Nephron (organoid): ENCODE data around the gene PRRC2A.

Experiments
- H3K27ac Mint-ChIP-seq, 3 experiments: 2 replicates each; pipeline ENCODE4 v1.8.0; 2020; ENCODE audit warnings: mixed read lengths in 3 of 3, mild to moderate bottlenecking in 2 of 3, moderate library complexity in 1 of 3
- H3K27me3 Mint-ChIP-seq: 2 replicates; pipeline ENCODE4 v1.8.0; 2021; ENCODE audit warnings: low read depth, mild to moderate bottlenecking, moderate library complexity, mixed read lengths
- H3K36me3 Mint-ChIP-seq: 2 replicates; pipeline ENCODE4 v1.8.0; 2020; ENCODE audit warnings: low read depth, mixed read lengths
- H3K4me1 Mint-ChIP-seq: 2 replicates; pipeline ENCODE4 v1.8.0; 2020; ENCODE audit warnings: mixed read lengths
- H3K4me3 Mint-ChIP-seq, 3 experiments: 2 replicates each; pipeline ENCODE4 v1.8.0; 2020; ENCODE audit warnings: mild to moderate bottlenecking in 3 of 3, mixed read lengths in 3 of 3, moderate library complexity in 2 of 3
- H3K9me3 Mint-ChIP-seq: 2 replicates; pipeline ENCODE4 v1.8.0; 2020; ENCODE audit warnings: mixed read lengths
- CTCF ChIP-seq, 3 experiments: fragments of 200-600 bp; sonication (generic); IDR thresholded peaks; one replicate each; pipeline ENCODE4 v1.5.0; 2021; ENCODE audit warnings: antibody characterized with exemption in 3 of 3; ENCODE audit not compliant: unreplicated experiment in 3 of 3

Gene PRRC2A

GRCh38 chr6:31579119-31579505 is 41.4 kb upstream of the PRRC2A start:
- Mint-ChIP-seq H3K27me3 (peaks cover 9% of the 10 kb centered on the region), H3K9me3 (no peaks in the 10 kb centered on the region), H3K36me3 (no peaks in the 10 kb centered on the region), H3K4me3 (peak overlapping the region; percentile 37 to 68 (median 55)), H3K4me1 (peaks cover 16% of the 10 kb centered on the region), H3K27ac (no peak overlapping the region)
- no peak for TF ChIP-seq CTCF (IDR thresholded peaks at IDR 0.05; ENCODE audit: unreplicated experiment in 3 of 3)

- no peak overlapping the region for H3K27ac Mint-ChIP-seq
- H3K36me3 Mint-ChIP-seq: no peaks in the 10 kb centered on the region
- H3K27me3 Mint-ChIP-seq: peaks cover 6% of the 10 kb centered on the region
- TF ChIP-seq CTCF (IDR thresholded peaks at IDR 0.05; ENCODE audit: unreplicated experiment in 3 of 3): no peak
- H3K9me3 Mint-ChIP-seq: no peaks in the 10 kb centered on the region
- H3K4me1 Mint-ChIP-seq: peaks cover 16% of the 10 kb centered on the region
- peak overlapping the region; percentile 94 to 96 (median 95) for H3K4me3 Mint-ChIP-seq
These were observed 40.7 kb upstream of the PRRC2A start for GRCh38 chr6:31579546-31580437.

GRCh38 chr6:31580438-31580740 is 40.1 kb upstream of the PRRC2A start:
- H3K4me1 Mint-ChIP-seq: peaks cover 16% of the 10 kb centered on the region
- no peak for TF ChIP-seq CTCF (IDR thresholded peaks at IDR 0.05; ENCODE audit: unreplicated experiment in 3 of 3)
- peaks cover 6% of the 10 kb centered on the region for H3K27me3 Mint-ChIP-seq
- H3K36me3 Mint-ChIP-seq: no peaks in the 10 kb centered on the region
- H3K27ac Mint-ChIP-seq: peak overlapping the region in 2 of 3 experiments; percentile 6 to 81
- H3K4me3 Mint-ChIP-seq: peak overlapping the region; percentile 94 to 96 (median 95)
- no peaks in the 10 kb centered on the region for H3K9me3 Mint-ChIP-seq

- H3K27ac Mint-ChIP-seq: peak overlapping the region; percentile 81 to 89 (median 89)
- TF ChIP-seq CTCF (IDR thresholded peaks at IDR 0.05; ENCODE audit: unreplicated experiment in 3 of 3): peak; percentile 96 to 98 (median 98)
- H3K4me3 Mint-ChIP-seq: peak overlapping the region; percentile 94 to 96 (median 95)
- H3K36me3 Mint-ChIP-seq: no peaks in the 10 kb centered on the region
- H3K9me3 Mint-ChIP-seq: no peaks in the 10 kb centered on the region
- H3K4me1 Mint-ChIP-seq: peaks cover 20% of the 10 kb centered on the region
- peaks cover 6% of the 10 kb centered on the region for H3K27me3 Mint-ChIP-seq
These were observed 39.6 kb upstream of the PRRC2A start for GRCh38 chr6:31580807-31581433.

- TF ChIP-seq CTCF (IDR thresholded peaks at IDR 0.05; ENCODE audit: unreplicated experiment in 3 of 3): no peak
- Mint-ChIP-seq H3K27me3 (peaks cover 6% of the 10 kb centered on the region), H3K4me1 (peaks cover 21% of the 10 kb centered on the region), H3K27ac (peak overlapping the region; percentile 81 to 89 (median 89)), H3K4me3 (peak overlapping the region; percentile 94 to 96 (median 95)), H3K36me3 (no peaks in the 10 kb centered on the region), H3K9me3 (no peaks in the 10 kb centered on the region)
These were observed 38.9 kb upstream of the PRRC2A start for GRCh38 chr6:31581434-31582229.
